Right forelimb (tissue), 1 donor: ENCODE measurements around the gene PAOX.

Experiments
- DNase-seq: peaks from one replicate; pipeline ENCODE4 v3.0.0-alpha.2; 2018

PAOX gene

DNA sequence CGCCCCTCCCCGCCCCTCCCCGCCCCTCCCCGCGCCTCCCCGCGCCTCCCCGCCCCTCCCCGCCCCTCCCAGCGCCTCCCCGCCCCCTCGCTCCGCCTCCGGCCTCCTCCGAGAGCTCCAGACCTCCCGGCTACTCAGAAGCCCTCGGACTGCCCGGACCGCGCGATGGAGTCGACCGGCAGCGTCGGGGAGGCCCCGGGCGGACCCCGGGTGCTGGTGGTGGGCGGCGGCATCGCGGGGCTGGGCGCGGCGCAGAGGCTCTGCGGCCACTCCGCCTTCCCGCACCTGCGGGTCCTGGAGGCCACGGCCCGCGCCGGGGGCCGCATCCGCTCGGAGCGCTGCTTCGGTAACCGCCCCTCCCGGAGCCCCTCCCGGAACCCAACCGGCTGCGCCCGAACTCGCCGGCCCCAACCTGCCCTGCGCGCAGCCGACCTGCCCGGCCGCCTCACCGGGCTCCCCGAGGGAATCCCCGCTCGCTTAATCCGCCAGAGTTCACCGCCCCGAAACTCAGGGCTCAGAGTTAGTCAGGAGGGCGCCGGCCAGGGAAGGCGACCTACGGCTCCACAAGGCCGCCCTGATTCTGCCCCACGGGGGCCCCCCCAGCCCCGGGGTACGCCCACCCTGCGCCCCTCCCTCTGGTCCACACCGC, at the start of gene PAOX:
TSS of gene PAOX (plus strand) at position 111 of the 649 bp plus-strand sequence. CDS start at position 166, 55 bp downstream.
- DNase-seq, result peak; percentile 71

GRCh38 chr10:133329491-133330202, 49.4 kb upstream of the PAOX start:
- DNase-seq, result peak; percentile 91

GRCh38 chr10:133332936-133333699, 45.9 kb upstream of the PAOX start:
- no peak for DNase-seq

GRCh38 chr10:133334503-133335245, 44.4 kb upstream of the PAOX start:
- no peak for DNase-seq

GRCh38 chr10:133335246-133336117, 43.6 kb upstream of the PAOX start:
- peak; percentile 75 for DNase-seq

DNA sequence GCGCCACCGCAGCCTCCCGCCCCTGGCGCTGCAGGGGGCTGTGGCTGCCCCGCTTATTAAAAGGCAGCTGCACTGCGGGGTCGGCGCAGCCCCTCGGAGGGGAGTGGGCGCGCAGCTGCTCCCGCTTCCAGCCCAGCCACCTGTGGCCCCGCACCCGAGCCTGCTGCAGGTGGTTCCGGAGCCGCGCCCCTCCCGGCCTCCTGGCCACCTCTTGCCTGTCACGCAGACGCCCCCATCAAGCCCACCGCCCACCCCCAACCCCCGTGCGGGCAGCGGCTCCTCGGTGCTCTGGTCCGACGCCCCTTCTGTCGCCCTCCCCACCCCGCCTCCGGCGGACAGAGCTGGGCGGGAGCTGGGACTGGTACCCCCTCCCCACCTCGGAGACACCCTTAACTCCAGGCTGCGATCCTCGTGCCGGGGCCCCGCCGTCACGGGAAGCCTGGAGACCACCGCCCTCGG, 42.9 kb upstream of the PAOX start:
- no peak for DNase-seq

DNA sequence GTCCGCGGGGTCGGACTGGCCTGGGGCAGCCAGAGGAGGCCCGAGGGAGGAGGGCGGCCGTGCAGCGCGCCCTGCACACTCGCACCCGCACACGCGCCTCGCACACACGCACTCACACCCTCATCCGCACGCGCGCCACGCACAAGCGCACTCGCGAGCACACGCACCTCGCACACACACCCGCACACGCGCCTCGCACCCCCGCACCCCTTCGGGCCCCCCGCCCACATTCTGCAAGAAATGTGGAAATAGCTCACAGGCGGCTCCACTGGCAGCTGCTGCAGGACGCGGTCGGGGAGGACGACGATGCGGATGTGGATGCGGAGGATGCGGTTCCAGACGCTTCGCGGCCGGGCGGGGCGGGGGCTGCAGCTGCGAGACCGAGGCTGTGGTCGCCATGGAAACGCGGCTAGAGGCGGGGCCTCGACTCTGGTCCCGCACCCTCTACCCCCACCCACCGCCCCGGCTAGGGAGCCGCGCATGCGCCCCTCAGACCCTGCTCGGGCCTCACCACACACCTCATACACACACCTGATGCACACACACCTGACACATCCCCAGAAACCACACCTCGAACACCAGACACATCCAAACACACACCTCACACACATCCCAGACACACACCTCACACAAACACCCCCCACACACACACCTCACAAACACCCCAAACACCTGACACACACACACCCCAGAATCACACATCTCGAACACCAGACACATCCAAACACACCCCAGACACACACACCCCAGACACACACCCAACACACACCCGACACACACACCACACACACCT, 42.3 kb upstream of the PAOX start, which contains the start of gene CALY:
TSS of gene CALY (minus strand) at position 320 of the 793 bp plus-strand sequence. CDS start 7,907 bp downstream, outside the sequence.
- no peak for DNase-seq

- no peak for DNase-seq
Measured at GRCh38 chr10:133337370-133337725, 41.7 kb upstream of the PAOX start.

- no peak for DNase-seq
Measured at GRCh38 chr10:133338080-133339071, 40.7 kb upstream of the PAOX start.

DNA sequence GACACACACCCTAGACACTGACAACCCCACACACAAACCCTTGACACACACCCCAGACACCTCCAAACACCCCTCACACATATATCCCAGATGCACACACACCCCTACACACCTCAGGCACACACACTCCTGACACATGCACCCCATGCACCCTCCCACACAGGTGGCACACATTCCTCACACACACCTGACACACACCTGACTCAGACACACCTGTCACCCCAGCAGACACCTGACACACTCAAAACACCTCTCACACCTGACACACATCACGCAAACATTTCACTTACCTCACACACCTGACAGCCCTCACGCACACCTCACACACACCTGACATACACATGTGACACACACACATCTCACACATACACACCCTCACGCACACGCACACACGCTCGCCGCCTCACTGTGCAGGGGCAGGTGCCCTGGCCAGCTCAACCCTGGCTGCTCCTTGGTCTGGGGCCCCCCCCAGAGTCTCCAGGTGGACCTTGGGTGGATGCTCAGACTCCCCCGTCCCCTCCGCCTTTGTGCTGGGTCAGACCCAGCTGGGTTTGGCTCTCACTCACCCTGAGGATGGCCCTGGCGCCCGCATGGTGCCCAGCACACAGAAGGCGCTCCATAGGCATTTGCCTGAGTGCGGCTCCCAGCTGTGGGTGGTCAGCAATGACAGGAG, 39.2 kb upstream of the PAOX start:
- no peak for DNase-seq

DNA sequence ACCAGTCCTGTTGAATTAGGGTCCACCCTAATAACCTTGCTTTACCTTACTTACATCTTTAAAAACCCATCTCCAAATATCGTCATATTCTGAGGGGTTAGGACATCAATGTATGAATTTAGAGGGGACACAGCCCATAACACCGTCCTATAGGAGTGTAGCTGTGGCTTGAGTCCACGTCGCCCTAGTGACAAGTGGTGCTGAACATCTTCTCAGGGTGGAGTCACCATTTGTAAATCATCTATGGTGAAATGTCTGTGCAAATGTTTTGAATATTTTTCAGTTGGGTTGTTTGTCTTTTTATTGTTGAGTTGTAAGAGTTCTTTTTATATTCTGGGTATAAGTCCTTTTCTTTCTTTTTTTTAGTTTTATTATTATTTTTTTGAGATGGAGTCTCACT, 37.1 kb upstream of the PAOX start:
- no peak for DNase-seq

GRCh38 chr10:133342942-133343341, 36.1 kb upstream of the PAOX start:
- DNase-seq, result no peak

GRCh38 chr10:133343558-133343957, 35.5 kb upstream of the PAOX start:
- no peak for DNase-seq

GRCh38 chr10:133344236-133344635, 34.8 kb upstream of the PAOX start:
- DNase-seq, result no peak

- no peak for DNase-seq
Measured at GRCh38 chr10:133346413-133346812, 32.6 kb upstream of the PAOX start.

DNA sequence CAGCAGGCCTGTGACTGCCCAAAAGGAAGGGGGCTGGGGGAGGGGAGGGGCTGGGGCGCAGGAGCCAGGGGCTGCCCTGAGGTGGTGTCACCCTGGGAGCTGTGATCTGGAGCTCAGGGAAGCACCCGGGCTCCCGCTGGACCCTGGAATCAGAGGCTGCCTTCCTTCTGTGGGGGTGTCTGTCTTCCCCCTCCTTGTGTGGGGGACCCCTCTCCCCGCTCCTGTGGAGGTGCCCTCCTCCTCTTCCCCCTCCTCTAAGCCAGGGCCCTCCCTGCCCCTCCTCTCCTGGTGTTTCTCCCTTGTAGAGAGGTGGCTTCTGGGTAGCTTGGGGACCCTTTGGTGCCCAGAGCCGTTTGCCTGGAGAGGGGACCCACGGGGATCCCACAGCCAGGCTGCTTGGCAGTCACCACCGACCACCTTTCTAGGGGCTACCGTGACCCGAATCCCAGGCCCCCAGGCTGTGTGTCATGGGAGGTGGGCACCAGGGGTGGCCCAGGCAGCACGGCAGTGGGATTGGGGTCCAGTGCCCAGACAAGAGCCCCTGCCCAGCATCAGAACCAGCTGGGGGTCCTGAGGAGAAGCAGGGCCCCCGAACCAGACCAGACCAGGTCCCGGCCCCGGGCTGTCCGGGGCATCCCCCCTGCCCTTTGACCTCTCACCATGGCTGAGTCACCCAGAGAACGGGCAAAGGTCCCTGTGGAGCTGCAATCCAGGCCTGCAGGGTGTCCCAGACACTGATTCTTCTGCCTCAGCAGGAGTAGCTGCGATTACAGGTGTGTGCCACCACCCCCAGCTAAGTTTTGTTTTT, 31.1 kb upstream of the PAOX start:
- DNase-seq, result no peak

DNA sequence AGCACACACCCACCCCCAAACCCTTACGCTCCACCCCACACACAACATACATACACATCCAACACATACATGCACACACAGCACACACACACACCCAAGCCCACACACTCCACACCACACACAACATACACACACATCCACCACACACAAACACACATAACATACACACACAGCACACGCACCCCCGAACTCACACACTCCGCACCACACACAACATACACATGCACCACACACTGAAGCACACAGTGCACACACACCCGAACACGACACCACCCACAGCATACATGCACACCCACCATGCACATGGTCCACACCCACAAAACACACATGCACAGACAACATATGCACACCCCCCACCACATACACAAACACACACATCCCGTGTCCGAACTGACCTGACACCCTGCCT, 29.9 kb upstream of the PAOX start:
- no peak for DNase-seq

GRCh38 chr10:133349577-133350011, 29.5 kb upstream of the PAOX start:
- DNase-seq, result no peak
